K562 (cell line): ENCODE measurements around the gene ABHD16A. TPM values are rescaled to one million over a fixed set of nuclear protein-coding genes. Genes with fewer than 3 reads are reported as not detected.

ENCODE experiments used
- ARNT ChIP-seq, 2 experiments: fragments of 450-650 bp; IDR thresholded peaks; 2 replicates each; pipeline ENCODE4 v1.6.1; 2016; ENCODE audit warnings: mild to moderate bottlenecking in 1 of 2
- E2F1 ChIP-seq: sonication (generic); formaldehyde crosslinking; IDR thresholded peaks from 2 replicates; pipeline ENCODE4 v1.8.1; 2023; ENCODE audit warnings: mild to moderate bottlenecking, missing genetic modification reagents, moderate library complexity
- E2F8 ChIP-seq: fragments of 450-650 bp; IDR thresholded peaks from 2 replicates; pipeline ENCODE4 v1.7.1; 2018; ENCODE audit warnings: mild to moderate bottlenecking, low read depth; ENCODE audit not compliant: partially characterized antibody
- ELF2 ChIP-seq: fragments of 250-450 bp; sonication (Bioruptor Pico); IDR thresholded peaks from 2 replicates; pipeline ENCODE4 v1.5.0; 2021; ENCODE audit warnings: mild to moderate bottlenecking
- ETV5 ChIP-seq: sonication (generic); formaldehyde crosslinking; IDR thresholded peaks from 2 replicates; pipeline ENCODE4 v1.4.0; 2020; ENCODE audit warnings: low read depth, mild to moderate bottlenecking, missing genetic modification reagents
- HLTF ChIP-seq: fragments of 450-650 bp; IDR thresholded peaks from 2 replicates; pipeline ENCODE4 v1.6.1; 2016
- JUN ChIP-seq, 2 experiments: sonication (generic) in 1 of 2; formaldehyde crosslinking in 1 of 2; IDR thresholded peaks; 2 replicates each; pipeline versions ENCODE4 v1.6.1 to v1.8.0; 2012 to 2022; ENCODE audit warnings: borderline replicate concordance in 2 of 2, mild to moderate bottlenecking in 2 of 2, improper control_type of control experiment in 1 of 2, low read depth in 1 of 2, low read length in 1 of 2, missing genetic modification reagents in 1 of 2
- KLF13 ChIP-seq: fragments of 450-650 bp; IDR thresholded peaks from 2 replicates; pipeline ENCODE4 v1.6.1; 2016; ENCODE audit warnings: missing genetic modification characterization, low read depth, mild to moderate bottlenecking, missing compliant biosample characterization, moderate library complexity, borderline replicate concordance
- NELFE ChIP-seq: IDR thresholded peaks from 2 replicates; pipeline ENCODE4 v1.6.1; 2011; ENCODE audit warnings: mild to moderate bottlenecking; ENCODE audit not compliant: insufficient read depth, insufficient read length
- RBM39 ChIP-seq: fragments of 200-400 bp; formaldehyde crosslinking; optimal IDR thresholded peaks from 2 replicates; pipeline ENCODE3; 2018; ENCODE audit warnings: low read depth, low read length
- SMARCA5 ChIP-seq: fragments of 450-650 bp; IDR thresholded peaks from 2 replicates; pipeline ENCODE4 v1.6.1; 2016
- SMARCC2 ChIP-seq: fragments of 450-650 bp; IDR thresholded peaks from 2 replicates; pipeline ENCODE4 v1.6.1; 2017; ENCODE audit warnings: antibody characterized with exemption, moderate library complexity, mild to moderate bottlenecking, low read depth
- SUPT5H ChIP-seq: fragments of 450-650 bp; IDR thresholded peaks from 2 replicates; pipeline ENCODE4 v1.6.1; 2016
- TCF15 ChIP-seq: fragments of 250-450 bp; sonication (Bioruptor Pico); IDR thresholded peaks from 2 replicates; pipeline ENCODE4 v1.8.0; 2022; ENCODE audit warnings: moderate library complexity, mild to moderate bottlenecking, inconsistent platforms
- TCF3 ChIP-seq: sonication (generic); formaldehyde crosslinking; IDR thresholded peaks from 2 replicates; pipeline ENCODE4 v1.4.0; 2020; ENCODE audit warnings: mild to moderate bottlenecking, missing genetic modification reagents
- ZFP30 ChIP-seq: fragments of 250-450 bp; sonication (Bioruptor Pico); IDR thresholded peaks from 2 replicates; pipeline ENCODE4 v1.8.0; 2022; ENCODE audit warnings: moderate library complexity, mild to moderate bottlenecking, inconsistent platforms, borderline replicate concordance
- ZFP91 ChIP-seq: sonication (generic); formaldehyde crosslinking; IDR thresholded peaks from 2 replicates; pipeline ENCODE4 v1.8.0; 2022; ENCODE audit warnings: mild to moderate bottlenecking, missing genetic modification reagents
- polyA plus RNA-seq, 8 experiments: library from polyadenylated mRNA; depleted of rRNA in 4 of 8; stranded (reverse) in 5 of 8; unstranded in 3 of 8; fragments of >200 nt; fragmentation: Nextera tagmentation in 2 of 8; fragmentation: Illumina TruSeq in 1 of 8; extraction: Ambion mirVana in 2 of 8; extraction: Trizol in 1 of 8; gene quantifications; 2 replicates each; pipeline versions ENCODE4 v1.2.1 to v1.2.3, GENCODE V29; 2011 to 2014; ENCODE audit warnings: inconsistent platforms in 1 of 8, missing spikeins in 1 of 8
- total RNA-seq, 7 experiments: library from RNA; depleted of rRNA in 6 of 7; stranded (reverse); fragments of >200 nt in 6 of 7; fragmentation: Illumina TruSeq in 2 of 7; extraction: Trizol in 2 of 7; gene quantifications; 2 replicates each; pipeline versions ENCODE4 v1.2.1 to v1.2.3, GENCODE V29; 2011 to 2021; ENCODE audit warnings: low replicate concordance in 1 of 7

ABHD16A gene
- total and polyA plus RNA-seq, 9 of the 15 experiments (the other 6 are each of a cell fraction or from before 2014, with no cell fraction given) = 25.8 to 120 (median 81.6) TPM

- TF ChIP-seq E2F8 (no peak), JUN (IDR thresholded peaks at IDR 0.05; ENCODE audit: borderline replicate concordance, low read depth, low read length) (peak; percentile 92), JUN (CRISPR knock-in tag; IDR thresholded peaks at IDR 0.05; ENCODE audit: borderline replicate concordance) (peak; percentile 4; the same call in 1 of the 2 replicates), SMARCA5 (peak; percentile 27; the same call in 1 of the 2 replicates), SUPT5H (peak; percentile 93), TCF3 (CRISPR knock-in tag) (peak; percentile 41; the same call in 1 of the 2 replicates), ELF2 (CRISPR knock-in tag) (no peak), RBM39 (no peak), HLTF (peak; percentile 82), ETV5 (peak; percentile 85), KLF13 (peak; percentile 73), ARNT (IDR thresholded peaks at IDR 0.05) (no peak), NELFE (no peak), SMARCC2 (peak; percentile 54; the same call in 1 of the 2 replicates), ZFP91 (CRISPR knock-in tag) (peak; percentile 63; the same call in 1 of the 2 replicates), TCF15 (CRISPR knock-in tag) (peak; percentile 76; the same call in 1 of the 2 replicates), ZFP30 (CRISPR knock-in tag) (peak; percentile 64; the same call in 1 of the 2 replicates), E2F1 (CRISPR knock-in tag) (peak; percentile 59)
These were observed 35.2 kb upstream of the ABHD16A start (continued) for GRCh38 chr6:31737991-31738979.
